A673 (cell line): Measurements from ENCODE around the gene TMEM121B.

ENCODE experiments used
- CTCF ChIP-seq: fragments of 300-800, 200-600 bp; sonication (generic); conservative IDR thresholded peaks from 2 replicates; pipeline ENCODE4 v1.5.1; 2017; ENCODE audit warnings: low read depth, mild to moderate bottlenecking, antibody characterized with exemption, low read length, moderate library complexity, mixed read lengths
- EZH2 ChIP-seq: fragments of 200-600 bp; sonication (generic); IDR thresholded peaks from 2 replicates; pipeline ENCODE4 v1.6.1; 2017; ENCODE audit warnings: borderline replicate concordance, low read depth, mild to moderate bottlenecking, mixed read lengths, antibody characterized with exemption, low read length; ENCODE audit not compliant: poor library complexity, severe bottlenecking

DNA sequence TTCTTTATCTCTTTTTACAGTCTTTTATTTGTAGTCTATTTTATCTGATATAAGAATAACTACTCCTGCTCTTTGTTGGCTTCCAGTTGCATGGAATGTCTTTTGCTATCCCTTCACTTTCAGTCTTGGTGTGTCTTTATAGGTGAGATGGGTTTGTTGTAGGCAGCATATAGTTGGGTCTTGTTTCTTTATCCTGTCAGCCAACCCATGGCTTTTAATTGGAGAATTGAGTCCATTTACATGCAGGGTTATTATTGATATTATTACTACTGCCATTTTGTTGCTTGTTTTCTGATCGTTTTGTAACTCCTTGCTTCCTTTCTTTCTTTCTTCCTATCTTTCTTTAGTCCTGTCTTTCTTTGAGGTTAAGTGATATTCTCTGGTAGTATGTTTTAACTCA lies 48.3 kb downstream of the TMEM121B start:
- TF ChIP-seq CTCF (no peak), EZH2 (no peak)
